ENCODE data around the gene E2F4. TPM values are rescaled to one million over a fixed set of nuclear protein-coding genes. Genes with fewer than 3 reads are reported as not detected.

E2F4 gene
- total RNA-seq, 1 experiment from 2014 or later: 114 TPM

GRCh38 chr16:67238806-67239470, 47.0 kb downstream of the E2F4 start:
- POLR2A ChIA-PET: interaction anchor here (1.1 to 1.2 kb wide), 2 partner anchors 8 to 11 kb away, joined by 3 to 4 read pairs; partner anchors contain the start of gene TMEM208
- no peaks in the 10 kb centered on the region for H4K20me1 ChIP-seq (ENCODE audit: insufficient read depth)
- H3K79me2 ChIP-seq (ENCODE audit: insufficient read depth, low read length): peaks cover 58% of the 10 kb centered on the region
- no peak overlapping the region; the same call in 1 of the 2 replicates for H3K27ac ChIP-seq (ENCODE audit: low read depth, low read length)
- H3K9me3 ChIP-seq (ENCODE audit: control insufficient read depth in 1 of 2, insufficient read depth in 1 of 2, low read depth in 1 of 2, low read length in 2 of 2): no peaks in the 10 kb centered on the region
- no TSS peak for BruUV-seq (replicated peaks)
- peaks cover 30 to 54% of the 10 kb centered on the region in 2 experiments for H3K4me1 ChIP-seq (ENCODE audit: control insufficient read depth in 1 of 2, insufficient read depth in 2 of 2, low read length in 2 of 2)
- H2AFZ ChIP-seq (ENCODE audit: low read depth, low read length, poor library complexity, severe bottlenecking): no peak overlapping the region
- H3K9me2 ChIP-seq (ENCODE audit: insufficient read depth): no peaks in the 10 kb centered on the region
- no peak overlapping the region for H3K9ac ChIP-seq (ENCODE audit: low read length)
- TF ChIP-seq REST (IDR thresholded peaks at IDR 0.05; ENCODE audit: low read depth): no peak
- TF ChIP-seq CBX3 (IDR thresholded peaks at IDR 0.05; ENCODE audit: low read depth): no peak
- TF ChIP-seq FOSL1 (IDR thresholded peaks at IDR 0.05; ENCODE audit: low read depth): no peak
- TF ChIP-seq ZNF274 (IDR thresholded peaks at IDR 0.05; ENCODE audit: low read depth, low read length): no peak
- no peak for TF ChIP-seq SP1 (IDR thresholded peaks at IDR 0.05; ENCODE audit: low read depth)
- no peak for TF ChIP-seq SIN3A (IDR thresholded peaks at IDR 0.05; ENCODE audit: low read depth)
- no peak for TF ChIP-seq EZH2phosphoT487 (IDR thresholded peaks at IDR 0.05; ENCODE audit: borderline replicate concordance)
- no peak for TF ChIP-seq TCF7L2 (IDR thresholded peaks at IDR 0.05; ENCODE audit: borderline replicate concordance, extremely low read depth, insufficient read depth, insufficient read length)
- no peak for TF ChIP-seq POLR2A (IDR thresholded peaks at IDR 0.05; ENCODE audit: borderline replicate concordance, extremely low read depth, insufficient read depth, insufficient read length)
- no peak for TF ChIP-seq ZFX (IDR thresholded peaks at IDR 0.05)
- no peak for TF ChIP-seq MAX (IDR thresholded peaks at IDR 0.05)
- TF ChIP-seq POLR2AphosphoS5 (IDR thresholded peaks at IDR 0.05; ENCODE audit: low read depth, low read length): no peak
- TF ChIP-seq RAD21 (IDR thresholded peaks at IDR 0.05; ENCODE audit: low read depth): no peak
- TF ChIP-seq ZBTB33 (IDR thresholded peaks at IDR 0.05; ENCODE audit: extremely low read depth, insufficient replicate concordance, low read length): no peak
- no peak for TF ChIP-seq SRF (IDR thresholded peaks at IDR 0.05; ENCODE audit: low read depth)
- no peak for TF ChIP-seq CEBPB (IDR thresholded peaks at IDR 0.05; ENCODE audit: low read depth)
- TF ChIP-seq JUND (IDR thresholded peaks at IDR 0.05): no peak
- no peak for TF ChIP-seq ELF1 (IDR thresholded peaks at IDR 0.05; ENCODE audit: borderline replicate concordance, low read depth)
- no peak for DNase-seq (ENCODE audit: low read depth, low spot score)
- no peak overlapping the region for H3K4me2 ChIP-seq (ENCODE audit: low read length)
- no peak overlapping the region for H3K4me3 ChIP-seq (replicated peaks in 1 of 2; ENCODE audit: low read depth in 1 of 2, low read length in 2 of 2)
- intact Hi-C loops (cut with micrococcal nuclease): no loop called here
- RAD21 ChIA-PET (ENCODE audit: low non-redundant PET in 1 of 2, low total read pairs in 2 of 2, uncharacterized antibody in 2 of 2, unreplicated experiment in 2 of 2): no interaction called here
- H3K36me3 ChIP-seq (ENCODE audit: control insufficient read depth in 1 of 2, insufficient read depth in 2 of 2, low read length in 2 of 2): peaks cover 22 to 41% of the 10 kb centered on the region in 2 experiments
- CTCF ChIA-PET: no interaction called here
- ATAC-seq: no peak
- no peaks in the 10 kb centered on the region for H3K27me3 ChIP-seq (ENCODE audit: insufficient read depth, low read length)

Measured in HCT116 (cell line).